HepG2 (cell line): ENCODE measurements around the gene PDE6C. TPM values are rescaled to one million over a fixed set of nuclear protein-coding genes. Genes with fewer than 3 reads are reported as not detected.

Source experiments
- CC2D1A ChIP-seq: sonication (generic); formaldehyde crosslinking; IDR thresholded peaks from 2 replicates; pipeline ENCODE4 v1.8.1; 2023; ENCODE audit warnings: mild to moderate bottlenecking, missing genetic modification reagents
- E2F2 ChIP-seq: sonication (generic); formaldehyde crosslinking; IDR thresholded peaks from 2 replicates; pipeline ENCODE4 v1.4.0; 2020; ENCODE audit warnings: missing genetic modification reagents, borderline replicate concordance
- FIP1L1 ChIP-seq: fragments of 200-400 bp; formaldehyde crosslinking; IDR thresholded peaks from 2 replicates; pipeline ENCODE4 v1.6.1; 2018; ENCODE audit warnings: low read depth, mild to moderate bottlenecking, low read length, moderate library complexity, borderline replicate concordance; ENCODE audit not compliant: insufficient read depth
- GTF2F1 ChIP-seq: fragments of 150-350 bp; IDR thresholded peaks from 2 replicates; pipeline ENCODE4 v1.6.1; 2014; ENCODE audit warnings: low read length
- HNRNPUL1 ChIP-seq: fragments of 200-400 bp; formaldehyde crosslinking; IDR thresholded peaks from 2 replicates; pipeline ENCODE4 v1.6.1; 2017; ENCODE audit warnings: low read depth, mild to moderate bottlenecking, low read length, moderate library complexity
- NONO ChIP-seq, 2 experiments: fragments of 450-650 bp in 1 of 2; sonication (generic) in 1 of 2; formaldehyde crosslinking in 1 of 2; IDR thresholded peaks in 1 of 2; conservative IDR thresholded peaks in 1 of 2; 2 replicates each; pipeline versions ENCODE4 v1.6.1 to v1.8.0; 2017 to 2022; ENCODE audit warnings: mild to moderate bottlenecking in 1 of 2, missing genetic modification reagents in 1 of 2, moderate library complexity in 1 of 2
- PRDM15 ChIP-seq: sonication (generic); formaldehyde crosslinking; IDR thresholded peaks from 2 replicates; pipeline ENCODE4 v1.4.0; 2020; ENCODE audit warnings: missing genetic modification reagents
- SOX5 ChIP-seq: IDR thresholded peaks from 2 replicates; pipeline ENCODE4 v1.6.1; 2016; ENCODE audit warnings: borderline replicate concordance
- TEF ChIP-seq: sonication (generic); formaldehyde crosslinking; IDR thresholded peaks from 2 replicates; pipeline ENCODE4 v1.5.0; 2020; ENCODE audit warnings: missing genetic modification reagents
- TERF1 ChIP-seq: sonication (generic); formaldehyde crosslinking; IDR thresholded peaks from 2 replicates; pipeline ENCODE4 v1.8.0; 2022; ENCODE audit warnings: mild to moderate bottlenecking, missing genetic modification reagents, moderate library complexity
- THRA ChIP-seq: sonication (generic); formaldehyde crosslinking; IDR thresholded peaks from 2 replicates; pipeline ENCODE4 v1.4.0; 2020; ENCODE audit warnings: missing genetic modification reagents, borderline replicate concordance
- YY1 ChIP-seq: IDR thresholded peaks from 2 replicates; pipeline ENCODE4 v1.6.1; 2011; ENCODE audit warnings: low read length, low read depth, moderate library complexity, mild to moderate bottlenecking; ENCODE audit not compliant: insufficient read depth, insufficient replicate concordance
- ZBTB14 ChIP-seq: sonication (generic); formaldehyde crosslinking; IDR thresholded peaks from 2 replicates; pipeline ENCODE4 v1.4.0; 2020; ENCODE audit warnings: missing genetic modification reagents
- ZNF503 ChIP-seq: sonication (generic); formaldehyde crosslinking; IDR thresholded peaks from 2 replicates; pipeline ENCODE4 v1.4.0; 2020; ENCODE audit warnings: missing genetic modification reagents
- ZNF616 ChIP-seq: sonication (generic); formaldehyde crosslinking; IDR thresholded peaks from 2 replicates; pipeline ENCODE4 v1.5.0; 2020; ENCODE audit warnings: low read depth, mild to moderate bottlenecking, missing genetic modification reagents
- ZNF644 ChIP-seq: IDR thresholded peaks from 2 replicates; pipeline ENCODE4 v1.6.1; 2016; ENCODE audit warnings: low read depth
- polyA plus RNA-seq, 8 experiments: library from polyadenylated mRNA; depleted of rRNA in 3 of 8; stranded (reverse) in 7 of 8; unstranded in 1 of 8; fragments of >200 nt; fragmentation: Illumina TruSeq in 4 of 8; extraction: Trizol in 4 of 8; gene quantifications; 2 replicates each; pipeline versions ENCODE4 v1.2.1 to v1.2.3, GENCODE V29; 2011 to 2016; ENCODE audit warnings: low read depth in 4 of 8, missing spikeins in 1 of 8, mixed read lengths in 1 of 8; ENCODE audit not compliant: insufficient read depth in 1 of 8
- total RNA-seq, 5 experiments: library from RNA; depleted of rRNA; stranded (reverse); fragments of >200 nt; fragmentation: Illumina TruSeq; extraction: Trizol; gene quantifications; 2 replicates each; pipeline ENCODE4 v1.2.3, GENCODE V29; 2016; ENCODE audit warnings: low read depth in 1 of 5

The PDE6C gene
- total and polyA plus RNA-seq, 2 of the 13 experiments (the other 11 are each of a cell fraction or from before 2014, with no cell fraction given), result 0.64 TPM; not detected in 1

- TF ChIP-seq TERF1 (CRISPR knock-in tag) (peak; percentile 87; the same call in 1 of the 2 replicates), YY1 (peak; percentile 72), ZNF616 (CRISPR knock-in tag) (0 out of 2 replicates have a peak, but pooled peaks have one; percentile 47), CC2D1A (CRISPR knock-in tag) (no peak), NONO (IDR thresholded peaks at IDR 0.05) (no peak), NONO (CRISPR knock-in tag; conservative IDR thresholded peaks at IDR 0.05) (peak; percentile 85), FIP1L1 (no peak), GTF2F1 (peak; percentile 80; the same call in 1 of the 2 replicates), HNRNPUL1 (peak; percentile 75; the same call in 1 of the 2 replicates), E2F2 (CRISPR knock-in tag) (no peak), ZNF644 (CRISPR knock-in tag) (no peak), THRA (CRISPR knock-in tag) (peak; percentile 79), ZBTB14 (peak; percentile 65; the same call in 1 of the 2 replicates), TEF (CRISPR knock-in tag) (peak; percentile 98), ZNF503 (CRISPR knock-in tag) (peak; percentile 56; the same call in 1 of the 2 replicates), SOX5 (peak; percentile 37), PRDM15 (CRISPR knock-in tag) (no peak)
These were observed 11.1 kb upstream of the PDE6C start, which contains the start of gene RBP4 (continued) for GRCh38 chr10:93601146-93601773.
